Stomach (tissue), 4 donors: ENCODE measurements around the gene ARPP21.

Source experiments
- CTCF ChIP-seq, 7 experiments: fragments of 450-650 bp in 4 of 7; fragments of 200-600 bp in 3 of 7; sonication (generic) in 3 of 7; IDR thresholded peaks; one replicate each; pipeline ENCODE4 v1.5.1; 2016 to 2019; ENCODE audit warnings: antibody characterized with exemption in 7 of 7, control low read depth in 2 of 7, mild to moderate bottlenecking in 1 of 7
- EP300 ChIP-seq: sonication (generic); formaldehyde crosslinking; IDR thresholded peaks from one replicate; pipeline ENCODE4 v1.6.1; 2017; ENCODE audit warnings: antibody characterized with exemption
- POLR2A ChIP-seq, 4 donors: fragments of 450-650 bp; IDR thresholded peaks; one replicate each; pipeline ENCODE4 v1.6.1; 2016; ENCODE audit warnings: antibody characterized with exemption in 4 of 4, control low read depth in 2 of 4, mild to moderate bottlenecking in 1 of 4, moderate library complexity in 1 of 4
- POLR2AphosphoS5 ChIP-seq, 3 donors: sonication (generic); formaldehyde crosslinking; IDR thresholded peaks; one replicate each; pipeline ENCODE4 v1.6.1; 2016; ENCODE audit warnings: antibody characterized with exemption in 3 of 3

GRCh38 chr3:35722902-35723301 is 83.6 kb downstream of the ARPP21 start:
- TF ChIP-seq CTCF (IDR thresholded peaks at IDR 0.05) (no peak), POLR2AphosphoS5 (IDR thresholded peaks at IDR 0.05) (no peak), POLR2A (IDR thresholded peaks at IDR 0.05) (no peak), EP300 (no peak)
